Psoas muscle (tissue), 8 donors: ENCODE measurements around the gene ARSB. TPM values are rescaled to one million over a fixed set of nuclear protein-coding genes. Genes with fewer than 3 reads are reported as not detected.
A peak's percentile ranks its signal among the peaks of the same experiment; 100 is the strongest.

Experiments used
- ATAC-seq, 4 donors: fragments of 200-7000 bp; cut with Tn5 transposase; one replicate each; pipeline ENCODE4 v1.9.1; 2020; ENCODE audit warnings: moderate library complexity in 3 of 4, mild to moderate bottlenecking in 2 of 4
- DNase-seq, 2 donors: peaks; one replicate each; pipeline ENCODE4 v3.0.0-alpha.2; 2020
- H3K27ac ChIP-seq: fragments of 200-600 bp; one replicate; pipeline ENCODE4 v1.8.0; 2022
- H3K27me3 ChIP-seq, 3 donors: fragments of 200-600 bp in 1 of 3; one replicate each; pipeline versions ENCODE4 v1.6.1 to v1.8.0; 2013 to 2022; ENCODE audit warnings: low read length in 2 of 3, mild to moderate bottlenecking in 2 of 3, moderate library complexity in 1 of 3; ENCODE audit not compliant: insufficient read depth in 3 of 3
- H3K36me3 ChIP-seq, 2 donors: fragments of 200-600 bp in 1 of 2; one replicate each; pipeline versions ENCODE4 v1.6.1 to v1.8.0; 2013 to 2022; ENCODE audit warnings: low read depth in 1 of 2, mild to moderate bottlenecking in 1 of 2, moderate library complexity in 1 of 2; ENCODE audit not compliant: insufficient read depth in 1 of 2
- H3K4me1 ChIP-seq: fragments of 200-600 bp; one replicate; pipeline ENCODE4 v1.8.0; 2022
- H3K4me3 ChIP-seq: fragments of 200-600 bp; one replicate; pipeline ENCODE4 v1.8.0; 2022; ENCODE audit warnings: mild to moderate bottlenecking
- H3K9me3 ChIP-seq: fragments of 200-600 bp; one replicate; pipeline ENCODE4 v1.8.0; 2022
- WGBS, 3 donors: extraction: QIAGEN DNeasy Blood & Tissue Kit; methylation state at CpG; one replicate each; pipeline versions ENCODE4 v1.1.6 to v1.1.7; 2013; 5-methylcytosine and 5-hydroxymethylcytosine counted together
- intact Hi-C, 2 donors: fragments of 100-400 bp; cut with DNase I; formaldehyde crosslinking; loops; one replicate each; pipeline versions ENCODE4 v1.11.0 to v1.14.2; 2022
- polyA plus RNA-seq, 3 donors: library from polyadenylated mRNA; stranded (reverse); fragments of 200-250 nt; gene quantifications; one replicate each; pipeline ENCODE4 v1.2.3, GENCODE V29; 2013
- total RNA-seq, 4 donors: library from RNA; stranded (reverse); fragmentation: NEBNext Ultra II Directional in 2 of 4; extraction: Animal tissue kit (Norgen Biotek cat#: 25700) in 2 of 4; gene quantifications; one replicate each; pipeline versions ENCODE4 v1.2.1 to v1.2.4, GENCODE V29; 2021 to 2023
- TF ChIP-seq, protein P1 (sequence below): fragments of 200-600 bp; IDR thresholded peaks from one replicate; pipeline ENCODE4 v1.8.0; 2022; ENCODE audit warnings: antibody characterized with exemption
- donor health status: healthy with polysubstance abuse.
- donor health status: DM: no; HTN: no; CAD: no; lungs with moderate emphysema.
- donor health status: Bipolar disorder and iron deficiency.
- donor health status: healthy.
- donor health status: DM: yes; HTN: yes; CAD: no.
- donor health status: DM: no; HTN: no; CAD: no.
- donor health status: DM: no; HTN: no; CAD: no.
- donor health status: DM: yes; HTN: yes; CAD: no.

The ARSB gene
- total and polyA plus RNA-seq, 7 donors, result 1.3 to 6.5 (median 3.6) TPM

DNA sequence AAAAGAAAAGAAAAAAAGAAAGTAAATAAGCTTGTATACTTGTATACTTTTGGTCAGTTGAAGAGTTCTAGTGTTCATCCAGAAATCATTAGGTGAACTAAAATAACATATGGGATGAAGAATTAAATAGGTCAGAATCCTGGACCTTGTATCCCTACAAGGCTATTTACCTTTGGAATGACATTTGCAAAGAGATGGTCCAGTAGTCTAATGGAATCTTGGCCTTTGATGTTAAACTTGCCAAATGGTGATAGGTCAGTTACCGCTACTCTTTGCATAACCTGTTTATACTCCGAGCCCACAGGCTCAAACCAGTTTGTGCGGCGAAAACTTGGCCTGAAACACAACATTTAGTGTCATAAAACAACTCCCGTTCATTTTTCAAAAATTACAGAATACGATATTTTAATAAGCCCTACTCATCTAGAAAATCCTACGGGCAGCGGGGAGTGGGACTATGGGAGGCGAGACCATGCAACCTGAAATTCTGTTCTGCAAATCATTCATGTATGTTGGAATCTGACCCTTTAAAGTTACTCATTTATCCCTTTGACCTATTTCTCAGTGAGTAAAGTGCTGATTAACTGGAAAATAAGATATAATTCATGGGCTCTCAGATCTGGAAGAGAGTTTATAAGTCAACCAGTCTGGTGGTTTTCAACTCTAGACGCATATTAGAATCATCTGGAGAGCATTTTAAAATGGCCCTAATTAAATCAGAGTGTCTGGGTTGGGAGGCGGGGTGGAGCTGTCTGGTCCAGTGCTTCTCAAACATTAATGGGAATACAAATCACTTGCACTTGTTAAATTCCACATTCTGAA is 45.8 kb upstream of the ARSB start:
- Histone ChIP-seq H3K4me3 (no peak overlapping the region), H3K9me3 (no peaks in the 10 kb centered on the region), H3K36me3 (no peaks in the 10 kb centered on the region), H3K4me1 (no peaks in the 10 kb centered on the region), H3K27ac (no peak overlapping the region), H3K27me3 (no peaks in the 10 kb centered on the region)
- intact Hi-C loops, result no loop called here
- 89 to 93% (median 91%) methylated on average over 11 of the region's 11 CpGs for WGBS, 3 donors
- TF ChIP-seq, protein P1, sequence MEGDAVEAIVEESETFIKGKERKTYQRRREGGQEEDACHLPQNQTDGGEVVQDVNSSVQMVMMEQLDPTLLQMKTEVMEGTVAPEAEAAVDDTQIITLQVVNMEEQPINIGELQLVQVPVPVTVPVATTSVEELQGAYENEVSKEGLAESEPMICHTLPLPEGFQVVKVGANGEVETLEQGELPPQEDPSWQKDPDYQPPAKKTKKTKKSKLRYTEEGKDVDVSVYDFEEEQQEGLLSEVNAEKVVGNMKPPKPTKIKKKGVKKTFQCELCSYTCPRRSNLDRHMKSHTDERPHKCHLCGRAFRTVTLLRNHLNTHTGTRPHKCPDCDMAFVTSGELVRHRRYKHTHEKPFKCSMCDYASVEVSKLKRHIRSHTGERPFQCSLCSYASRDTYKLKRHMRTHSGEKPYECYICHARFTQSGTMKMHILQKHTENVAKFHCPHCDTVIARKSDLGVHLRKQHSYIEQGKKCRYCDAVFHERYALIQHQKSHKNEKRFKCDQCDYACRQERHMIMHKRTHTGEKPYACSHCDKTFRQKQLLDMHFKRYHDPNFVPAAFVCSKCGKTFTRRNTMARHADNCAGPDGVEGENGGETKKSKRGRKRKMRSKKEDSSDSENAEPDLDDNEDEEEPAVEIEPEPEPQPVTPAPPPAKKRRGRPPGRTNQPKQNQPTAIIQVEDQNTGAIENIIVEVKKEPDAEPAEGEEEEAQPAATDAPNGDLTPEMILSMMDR, result no peak
- DNase-seq (no peak), ATAC-seq (no peak)

DNA sequence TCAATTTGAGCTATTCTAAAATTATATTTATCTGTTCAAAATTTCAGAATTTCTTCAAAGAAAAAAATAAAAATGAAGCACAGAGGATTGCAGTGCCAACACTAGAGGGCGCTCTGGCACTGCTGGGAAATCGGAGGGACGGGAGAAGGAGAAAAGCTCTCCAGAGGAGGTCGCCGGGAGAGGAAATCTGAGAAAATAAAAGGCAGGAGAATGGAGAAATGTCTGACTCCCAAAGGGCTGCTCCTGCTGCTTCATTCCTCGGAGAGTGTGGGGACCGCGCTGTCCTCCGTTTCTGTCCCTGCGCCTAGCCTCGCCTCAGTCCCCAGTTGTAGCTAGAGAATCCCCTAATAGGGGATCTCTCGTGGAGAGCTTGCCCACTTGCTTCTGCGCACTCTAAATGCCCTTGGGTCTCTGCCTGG is 40.0 kb upstream of the ARSB start:
- no peaks in the 10 kb centered on the region for H3K36me3 ChIP-seq
- ATAC-seq (peak; percentile 61 to 85 (median 66)), DNase-seq (peak; percentile 55 to 79)
- intact Hi-C loops, result loop anchor here (5.0 to 10.0 kb wide), 4 partner anchors 432 to 1060 kb away; no protein-coding TSS in a partner anchor
- TF ChIP-seq, protein P1, result peak; percentile 98
- no peak overlapping the region for H3K27ac ChIP-seq
- H3K4me1 ChIP-seq, result peaks cover 4% of the 10 kb centered on the region
- H3K27me3 ChIP-seq, result no peaks in the 10 kb centered on the region
- 1 to 8% (median 4%) methylated on average over 13 of the region's 13 CpGs for WGBS, 3 donors
- H3K9me3 ChIP-seq, result no peaks in the 10 kb centered on the region
- H3K4me3 ChIP-seq, result peak overlapping the region; percentile 51

DNA sequence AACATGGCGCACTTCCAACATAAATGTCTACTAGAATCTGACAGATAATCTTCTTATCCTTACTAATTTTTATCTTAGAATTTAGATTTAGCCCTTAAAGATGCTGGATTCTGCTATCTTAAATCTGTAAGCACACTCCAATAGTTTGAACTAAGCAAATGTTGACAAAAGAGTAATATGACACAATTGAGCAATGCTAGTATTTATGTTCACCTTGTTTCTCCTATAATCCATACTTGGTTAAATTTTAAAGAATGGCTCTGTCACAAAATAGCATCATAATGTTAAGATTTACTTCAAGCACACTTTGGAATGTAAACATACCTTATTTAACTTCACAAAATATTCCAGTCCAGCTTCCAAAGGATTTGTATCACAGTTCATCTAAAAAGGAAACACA is 38.8 kb upstream of the ARSB start:
- 94 to 100% (median 98%) methylated on average over 1 of the region's 1 CpG for WGBS, 3 donors
- DNase-seq (no peak), ATAC-seq (no peak)
- intact Hi-C loops, result loop anchor here (10.0 kb wide), 3 partner anchors 831 to 1061 kb away; no protein-coding TSS in a partner anchor
- no peaks in the 10 kb centered on the region for H3K9me3 ChIP-seq
- no peaks in the 10 kb centered on the region for H3K27me3 ChIP-seq
- H3K36me3 ChIP-seq, result no peaks in the 10 kb centered on the region
- no peak overlapping the region for H3K27ac ChIP-seq
- TF ChIP-seq, protein P1, result no peak
- no peak overlapping the region for H3K4me3 ChIP-seq
- peaks cover 4% of the 10 kb centered on the region for H3K4me1 ChIP-seq

DNA sequence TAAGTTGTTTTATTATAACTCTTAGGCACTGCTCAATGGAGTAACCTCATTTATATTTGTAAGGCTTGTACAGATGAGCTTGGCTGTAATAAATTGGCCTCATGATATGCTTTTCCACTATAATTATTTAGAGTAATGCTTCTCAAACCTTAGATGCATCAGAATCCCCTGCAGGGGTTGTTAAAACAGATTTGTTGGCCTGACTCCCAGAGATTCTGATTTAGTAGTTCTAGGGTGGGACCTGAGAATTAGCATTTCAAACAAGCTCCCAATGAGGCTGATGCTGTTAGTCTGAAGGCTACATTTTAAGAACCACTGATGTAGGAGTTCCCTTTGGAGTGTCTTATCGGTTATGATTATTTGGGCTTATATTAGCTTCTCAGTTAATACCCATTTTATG is 38.2 kb upstream of the ARSB start:
- Histone ChIP-seq H3K4me3 (no peak overlapping the region), H3K27me3 (no peaks in the 10 kb centered on the region), H3K27ac (no peak overlapping the region), H3K36me3 (no peaks in the 10 kb centered on the region), H3K9me3 (no peaks in the 10 kb centered on the region), H3K4me1 (peaks cover 4% of the 10 kb centered on the region)
- intact Hi-C loops, result loop anchor here (10.0 kb wide), 3 partner anchors 831 to 1061 kb away; no protein-coding TSS in a partner anchor
- ATAC-seq (no peak), DNase-seq (no peak)
- WGBS, 3 donors, result 81 to 89% (median 84%) methylated on average over 1 of the region's 1 CpG
- TF ChIP-seq, protein P1, result no peak
